Fibroblast of mammary gland (primary cell): ENCODE measurements around the gene WWTR1.

ENCODE experiments used
- DNase-seq: peaks from one replicate; pipeline ENCODE4 v3.0.0-alpha.2; 2010; ENCODE audit warnings: low read depth
- H3K4me3 ChIP-seq: 2 replicates; pipeline ENCODE4 v1.5.1; 2011; ENCODE audit warnings: low read depth, mild to moderate bottlenecking, low read length, moderate library complexity; ENCODE audit not compliant: control insufficient read depth
- CTCF ChIP-seq: conservative IDR thresholded peaks from 2 replicates; pipeline ENCODE4 v1.5.1; 2011; ENCODE audit warnings: low read depth, low read length, inconsistent platforms; ENCODE audit not compliant: control insufficient read depth, insufficient read depth

The WWTR1 gene

GRCh38 chr3:149620291-149621020 lies 37.4 kb downstream of the WWTR1 start:
- peak; percentile 69 for DNase-seq
- no peak for TF ChIP-seq CTCF
- no peak overlapping the region for H3K4me3 ChIP-seq

- TF ChIP-seq CTCF = no peak
- no peak for DNase-seq
Observed at GRCh38 chr3:149619136-149619535, 38.7 kb downstream of the WWTR1 start.

GRCh38 chr3:149618151-149619123 lies 39.4 kb downstream of the WWTR1 start:
- TF ChIP-seq CTCF = no peak
- DNase-seq = no peak
- H3K4me3 ChIP-seq = no peak overlapping the region

More at GRCh38 chr3:149619136-149619535, 38.7 kb downstream of the WWTR1 start:
- no peak overlapping the region for H3K4me3 ChIP-seq

GRCh38 chr3:149615731-149616221 lies 42.0 kb downstream of the WWTR1 start:
- DNase-seq = no peak
- TF ChIP-seq CTCF = no peak
- H3K4me3 ChIP-seq = no peak overlapping the region

GRCh38 chr3:149613988-149614387 lies 43.8 kb downstream of the WWTR1 start:
- peak; percentile 30 for DNase-seq
- H3K4me3 ChIP-seq = no peak overlapping the region
- TF ChIP-seq CTCF = no peak

GRCh38 chr3:149612456-149612855 lies 45.4 kb downstream of the WWTR1 start:
- no peak overlapping the region for H3K4me3 ChIP-seq
- TF ChIP-seq CTCF = no peak
- DNase-seq = no peak
